HCT116 (cell line): ENCODE data around the gene VEPH1. TPM values are rescaled to one million over a fixed set of nuclear protein-coding genes. Genes with fewer than 3 reads are reported as not detected.

Experiments
- ATAC-seq: fragments of 200-7000 bp; cut with Tn5 transposase; 2 replicates; pipeline ENCODE4 v1.9.1; 2020; ENCODE audit warnings: mild to moderate bottlenecking, moderate library complexity
- BruUV-seq: library from RNA; stranded (reverse); fragments of 400-500 nt; replicated peaks from 2 replicates; lab custom pipeline; 2021; lab: Mats Ljungman, UMichigan
- CTCF ChIA-PET: fragments of 300-600 bp; sonication (Branson Sonifier 250); formaldehyde crosslinking; loops from one replicate; lab custom pipeline; 2021; ENCODE audit warnings: antibody characterized with exemption; lab: Charles Lee
- POLR2A ChIA-PET: fragments of 300-600, 350-600 bp; sonication (Branson Sonifier 250); formaldehyde crosslinking; loops from one replicate; lab custom pipeline; 2021; ENCODE audit warnings: antibody characterized with exemption; lab: Charles Lee
- RAD21 ChIA-PET, 2 experiments: fragments of 300-600 bp; sonication (Branson Sonifier 250); formaldehyde crosslinking; loops; one replicate each; lab custom pipeline; 2023; ENCODE audit warnings: low total read pairs in 2 of 2; ENCODE audit not compliant: uncharacterized antibody in 2 of 2, unreplicated experiment in 2 of 2, low non-redundant PET in 1 of 2; lab: Charles Lee
- DNase-seq: peaks from one replicate; pipeline ENCODE4 v3.0.0-alpha.2; 2010; ENCODE audit warnings: low read depth, low spot score
- H2AFZ ChIP-seq: fragments of 200-600 bp; shearing (Covaris generic), sonication (generic); 2 replicates; pipeline ENCODE4 v1.6.1; 2017; ENCODE audit warnings: low read depth, mixed run types, mixed read lengths, antibody characterized with exemption, low read length; ENCODE audit not compliant: poor library complexity, severe bottlenecking
- H3K27ac ChIP-seq: 2 replicates; pipeline ENCODE4 v1.5.1; 2012; ENCODE audit warnings: low read depth, low read length
- H3K27me3 ChIP-seq: fragments of 200-600 bp; sonication (generic); 2 replicates; pipeline ENCODE4 v1.6.1; 2016; ENCODE audit warnings: mixed run types, low read length, mixed read lengths; ENCODE audit not compliant: insufficient read depth
- H3K36me3 ChIP-seq, 2 experiments: fragments of 200-500 bp in 1 of 2; fragments of 200-600 bp in 1 of 2; sonication (Bioruptor generic) in 1 of 2; sonication (generic) in 1 of 2; 2 replicates each; pipeline versions ENCODE4 v1.5.1 to v1.6.1; 2014 to 2016; ENCODE audit warnings: low read length in 2 of 2, inconsistent platforms in 1 of 2, mixed read lengths in 1 of 2, mixed run types in 1 of 2; ENCODE audit not compliant: insufficient read depth in 2 of 2, control insufficient read depth in 1 of 2
- H3K4me1 ChIP-seq, 2 experiments: fragments of 200-600 bp in 1 of 2; sonication (generic) in 1 of 2; 2 replicates each; pipeline versions ENCODE4 v1.5.1 to v1.6.1; 2012 to 2017; ENCODE audit warnings: low read length in 2 of 2, inconsistent platforms in 1 of 2, mild to moderate bottlenecking in 1 of 2, mixed read lengths in 1 of 2, mixed run types in 1 of 2, moderate library complexity in 1 of 2; ENCODE audit not compliant: insufficient read depth in 2 of 2, control insufficient read depth in 1 of 2
- H3K4me2 ChIP-seq: fragments of 200-600 bp; sonication (generic); 2 replicates; pipeline ENCODE4 v1.6.1; 2017; ENCODE audit warnings: mixed run types, low read length, mixed read lengths
- H3K4me3 ChIP-seq, 2 experiments: fragments of 200-600 bp in 1 of 2; sonication (generic) in 1 of 2; replicated peaks in 1 of 2; 2 replicates each; pipeline ENCODE4 v1.5.1; 2011 to 2016; ENCODE audit warnings: low read length in 2 of 2, control low read depth in 1 of 2, low read depth in 1 of 2, mild to moderate bottlenecking in 1 of 2, mixed read lengths in 1 of 2, mixed run types in 1 of 2
- H3K79me2 ChIP-seq: fragments of 200-600 bp; sonication (generic); 2 replicates; pipeline ENCODE4 v1.6.1; 2017; ENCODE audit warnings: mild to moderate bottlenecking, mixed run types, low read length, moderate library complexity, mixed read lengths; ENCODE audit not compliant: insufficient read depth
- H3K9ac ChIP-seq: fragments of 200-600 bp; sonication (generic); 2 replicates; pipeline ENCODE4 v1.6.1; 2016; ENCODE audit warnings: low read length, mixed read lengths
- H3K9me2 ChIP-seq: fragments of 200-600 bp; sonication (generic), shearing (Covaris generic); 2 replicates; pipeline ENCODE4 v1.6.1; 2017; ENCODE audit warnings: mixed run types, mild to moderate bottlenecking, moderate library complexity; ENCODE audit not compliant: insufficient read depth
- H3K9me3 ChIP-seq, 2 experiments: fragments of 200-500 bp in 1 of 2; fragments of 200-600 bp in 1 of 2; sonication (Bioruptor generic) in 1 of 2; sonication (generic) in 1 of 2; 2 replicates each; pipeline ENCODE4 v1.6.1; 2014 to 2017; ENCODE audit warnings: low read length in 2 of 2, mixed read lengths in 2 of 2, inconsistent platforms in 1 of 2, low read depth in 1 of 2, mild to moderate bottlenecking in 1 of 2, mixed run types in 1 of 2, moderate library complexity in 1 of 2; ENCODE audit not compliant: control insufficient read depth in 1 of 2, insufficient read depth in 1 of 2
- H4K20me1 ChIP-seq: fragments of 200-600 bp; sonication (generic), shearing (Covaris generic); 2 replicates; pipeline ENCODE4 v1.6.1; 2017; ENCODE audit warnings: mixed run types, mild to moderate bottlenecking, moderate library complexity; ENCODE audit not compliant: insufficient read depth
- CBX3 ChIP-seq: IDR thresholded peaks from 2 replicates; pipeline ENCODE4 v1.6.1; 2012; ENCODE audit warnings: low read depth
- CTCF ChIP-seq, 3 experiments: fragments of 200-600 bp in 1 of 3; sonication (generic) in 1 of 3; IDR thresholded peaks in 2 of 3; conservative IDR thresholded peaks in 1 of 3; 2 replicates each; pipeline ENCODE4 v1.5.1; 2012 to 2017; ENCODE audit warnings: low read depth in 2 of 3, low read length in 2 of 3, antibody characterized with exemption in 1 of 3, borderline replicate concordance in 1 of 3, control low read depth in 1 of 3, mild to moderate bottlenecking in 1 of 3, mixed read lengths in 1 of 3, mixed run types in 1 of 3, moderate library complexity in 1 of 3; ENCODE audit not compliant: insufficient read depth in 1 of 3
- EGR1 ChIP-seq: IDR thresholded peaks from 2 replicates; pipeline ENCODE4 v1.6.1; 2012; ENCODE audit warnings: low read depth
- EZH2 ChIP-seq: fragments of 200-600 bp; sonication (generic); IDR thresholded peaks from 2 replicates; pipeline ENCODE4 v1.6.1; 2017; ENCODE audit warnings: antibody characterized with exemption, mixed run types
- EZH2phosphoT487 ChIP-seq: fragments of 200-600 bp; IDR thresholded peaks from 2 replicates; pipeline ENCODE4 v1.6.1; 2018; ENCODE audit warnings: antibody characterized with exemption, borderline replicate concordance
- FOSL1 ChIP-seq: IDR thresholded peaks from 2 replicates; pipeline ENCODE4 v1.6.1; 2012; ENCODE audit warnings: low read depth
- POLR2A ChIP-seq: IDR thresholded peaks from 2 replicates; pipeline ENCODE4 v1.7.0; 2011; ENCODE audit warnings: borderline replicate concordance; ENCODE audit not compliant: insufficient read depth, insufficient read length; ENCODE audit errors: extremely low read depth
- POLR2AphosphoS5 ChIP-seq: IDR thresholded peaks from 2 replicates; pipeline ENCODE4 v1.6.1; 2011; ENCODE audit warnings: mild to moderate bottlenecking, low read depth, low read length, moderate library complexity
- RAD21 ChIP-seq: IDR thresholded peaks from 2 replicates; pipeline ENCODE4 v1.6.1; 2012; ENCODE audit warnings: low read depth, mild to moderate bottlenecking
- SIN3A ChIP-seq: IDR thresholded peaks from 2 replicates; pipeline ENCODE4 v1.6.1; 2012; ENCODE audit warnings: low read depth
- YY1 ChIP-seq: IDR thresholded peaks from 2 replicates; pipeline ENCODE4 v1.6.1; 2011; ENCODE audit warnings: low read length, low read depth, moderate library complexity, mild to moderate bottlenecking; ENCODE audit not compliant: insufficient replicate concordance; ENCODE audit errors: extremely low read depth
- ZBTB33 ChIP-seq: IDR thresholded peaks from 2 replicates; pipeline ENCODE4 v1.6.1; 2011; ENCODE audit warnings: mild to moderate bottlenecking, low read length, moderate library complexity; ENCODE audit not compliant: insufficient replicate concordance; ENCODE audit errors: extremely low read depth
- intact Hi-C: fragments of 100-400 bp; cut with micrococcal nuclease; formaldehyde crosslinking; loops from 2 replicates; pipeline ENCODE4 v1.10.0; 2022
- total RNA-seq: library from RNA; stranded (reverse); gene quantifications from one replicate; pipeline ENCODE4 v1.2.1, GENCODE V29; 2021; ENCODE audit not compliant: unreplicated experiment

Gene VEPH1
- total RNA-seq, 1 experiment from 2014 or later: 4.9 TPM

GRCh38 chr3:157499342-157499963, 3.8 kb downstream of the VEPH1 start (continued):
- TF ChIP-seq POLR2AphosphoS5: peak; percentile 38
- no peak for TF ChIP-seq YY1
- TF ChIP-seq CBX3: no peak
- peak; percentile 56 for TF ChIP-seq SIN3A
- no peak for TF ChIP-seq EZH2
- TF ChIP-seq ZBTB33: no peak

- DNase-seq: no peak
- intact Hi-C loops: no loop called here
- H3K9ac ChIP-seq: no peak overlapping the region
- no peak overlapping the region for H3K4me3 ChIP-seq
- no peaks in the 10 kb centered on the region for H3K9me3 ChIP-seq
- no peak for ATAC-seq
- H3K9me2 ChIP-seq: no peaks in the 10 kb centered on the region
- no peak overlapping the region for H2AFZ ChIP-seq
- no peaks in the 10 kb centered on the region for H3K27me3 ChIP-seq
- ChIA-PET RAD21 (no interaction called here), POLR2A (no interaction called here), CTCF (interaction anchor here (1.4 kb wide), 1 partner anchor 294 kb away, joined by 7 read pairs; no protein-coding TSS in a partner anchor)
- no peak overlapping the region for H3K27ac ChIP-seq
- no peak for TF ChIP-seq FOSL1
- no peak for TF ChIP-seq CTCF (IDR thresholded peaks at IDR 0.05 in 2 of 3, conservative IDR thresholded peaks at IDR 0.05 in 1 of 3; ENCODE audit: borderline replicate concordance in 1 of 3, insufficient read depth in 1 of 3, low read depth in 2 of 3, low read length in 2 of 3)
- TF ChIP-seq EZH2phosphoT487: no peak
- TF ChIP-seq RAD21: no peak
- TF ChIP-seq EGR1: no peak
- no peak for TF ChIP-seq POLR2A
- H4K20me1 ChIP-seq: no peaks in the 10 kb centered on the region
- no TSS peak for BruUV-seq
- H3K4me1 ChIP-seq: peaks cover 5 to 24% of the 10 kb centered on the region in 2 experiments; a peak in 3 of 4 replicates
- no peaks in the 10 kb centered on the region for H3K36me3 ChIP-seq
- peak overlapping the region; percentile 89; the same call in 1 of the 2 replicates for H3K4me2 ChIP-seq
- no peaks in the 10 kb centered on the region for H3K79me2 ChIP-seq
These were observed 4.8 kb downstream of the VEPH1 start for GRCh38 chr3:157498371-157498770.
